Gastrocnemius medialis (tissue), 4 donors: ENCODE results near the gene OR11A1. TPM values are rescaled to one million over a fixed set of nuclear protein-coding genes. Genes with fewer than 3 reads are reported as not detected.

Experiments
- ATAC-seq, 2 donors: fragments of 150-250 bp; one replicate each; pipeline ENCODE4 v1.9.1; 2016
- DNase-seq, 2 donors: peaks; one replicate each; pipeline ENCODE4 v3.0.0-alpha.2; 2019
- H3K27ac ChIP-seq, 4 donors: fragments of 200-600 bp; sonication (generic); 1 replicate in 1 of 4; 2 replicates in 3 of 4; pipeline ENCODE4 v1.5.1; 2016 to 2018; ENCODE audit warnings: mild to moderate bottlenecking in 2 of 4, moderate library complexity in 1 of 4
- H3K27me3 ChIP-seq, 3 donors: fragments of 200-600 bp; sonication (generic) in 2 of 3; 1 replicate in 1 of 3; 2 replicates in 2 of 3; pipeline versions ENCODE4 v1.5.1 to v1.6.0; 2016 to 2019; ENCODE audit warnings: mild to moderate bottlenecking in 1 of 3, moderate library complexity in 1 of 3
- H3K36me3 ChIP-seq, 2 donors: fragments of 200-600 bp; sonication (generic) in 1 of 2; one replicate each; pipeline ENCODE4 v1.5.1; 2017 to 2018
- H3K4me1 ChIP-seq, 2 donors: fragments of 200-600 bp; sonication (generic) in 1 of 2; one replicate each; pipeline ENCODE4 v1.5.1; 2016 to 2017; ENCODE audit warnings: mild to moderate bottlenecking in 2 of 2
- H3K4me3 ChIP-seq, 4 donors: fragments of 200-600 bp; sonication (generic) in 3 of 4; 1 replicate in 1 of 4; 2 replicates in 3 of 4; pipeline ENCODE4 v1.5.1; 2016 to 2019; ENCODE audit warnings: mild to moderate bottlenecking in 2 of 4
- H3K9me3 ChIP-seq, 3 donors: fragments of 200-600 bp; sonication (generic) in 2 of 3; 1 replicate in 1 of 3; 2 replicates in 2 of 3; pipeline ENCODE4 v1.5.1; 2016 to 2019
- POLR2A ChIP-seq, 2 donors: fragments of 450-650 bp; IDR thresholded peaks; one replicate each; pipeline ENCODE4 v1.6.1; 2017; ENCODE audit warnings: antibody characterized with exemption in 2 of 2, mild to moderate bottlenecking in 2 of 2, moderate library complexity in 2 of 2
- in situ Hi-C, 4 donors: fragments of 200-750 bp; cut with MboI; loops; one replicate each; pipeline versions ENCODE4 v1.15.0 to v1.8.0; 2017; ENCODE audit warnings: low sequenced_read_pairs in 4 of 4
- intact Hi-C: fragments of 100-400 bp; cut with DNase I; formaldehyde crosslinking; loops from one replicate; pipeline ENCODE4 v1.15.1; 2023; ENCODE audit warnings: low total_unique reads
- total RNA-seq, 4 donors: library from RNA; depleted of rRNA; stranded (reverse); fragments of >200 nt; gene quantifications; one replicate each; pipeline versions ENCODE4 v1.1.0 to v1.2.3, GENCODE V29; 2016
- TF ChIP-seq, protein P1 (sequence below), 5 experiments: fragments of 450-650 bp in 3 of 5; fragments of 200-600 bp in 2 of 5; sonication (generic) in 2 of 5; IDR thresholded peaks in 4 of 5; conservative IDR thresholded peaks in 1 of 5; 1 replicate in 4 of 5; 2 replicates in 1 of 5; pipeline ENCODE4 v1.5.1; 2016 to 2019; ENCODE audit warnings: antibody characterized with exemption in 5 of 5, mild to moderate bottlenecking in 3 of 5, moderate library complexity in 3 of 5

The OR11A1 gene
- total RNA-seq, 4 donors from 2014 or later: not detected

DNA sequence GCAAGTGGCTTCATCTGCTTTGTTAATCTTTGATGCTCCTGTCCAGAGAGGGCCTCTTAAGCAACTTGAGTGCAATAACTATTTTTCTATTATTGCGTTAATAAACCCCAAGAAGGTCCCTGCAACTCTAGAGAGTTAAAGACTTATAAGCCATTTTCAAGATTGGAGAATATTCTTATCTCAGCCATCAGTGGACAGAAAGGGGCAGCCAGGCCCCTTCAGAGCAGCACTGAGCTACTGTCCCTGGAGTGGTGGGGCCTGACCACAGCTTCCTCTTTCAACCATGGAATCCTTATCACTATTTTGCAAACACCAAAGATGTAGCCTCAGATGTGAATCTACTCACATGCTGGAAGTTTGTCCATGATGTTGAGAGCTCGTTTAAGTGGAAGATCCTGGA is 33.7 kb upstream of the OR11A1 start:
- in situ Hi-C loops (no loop called here), intact Hi-C loops (no loop called here)
- no peak for DNase-seq
- Histone ChIP-seq H3K4me1 (no peaks in the 10 kb centered on the region), H3K4me3 (no peak overlapping the region), H3K36me3 (no peaks in the 10 kb centered on the region), H3K27ac (no peak overlapping the region), H3K9me3 (no peaks in the 10 kb centered on the region), H3K27me3 (no peaks in the 10 kb centered on the region)
- TF ChIP-seq POLR2A (IDR thresholded peaks at IDR 0.05): no peak
- TF ChIP-seq, protein P1, sequence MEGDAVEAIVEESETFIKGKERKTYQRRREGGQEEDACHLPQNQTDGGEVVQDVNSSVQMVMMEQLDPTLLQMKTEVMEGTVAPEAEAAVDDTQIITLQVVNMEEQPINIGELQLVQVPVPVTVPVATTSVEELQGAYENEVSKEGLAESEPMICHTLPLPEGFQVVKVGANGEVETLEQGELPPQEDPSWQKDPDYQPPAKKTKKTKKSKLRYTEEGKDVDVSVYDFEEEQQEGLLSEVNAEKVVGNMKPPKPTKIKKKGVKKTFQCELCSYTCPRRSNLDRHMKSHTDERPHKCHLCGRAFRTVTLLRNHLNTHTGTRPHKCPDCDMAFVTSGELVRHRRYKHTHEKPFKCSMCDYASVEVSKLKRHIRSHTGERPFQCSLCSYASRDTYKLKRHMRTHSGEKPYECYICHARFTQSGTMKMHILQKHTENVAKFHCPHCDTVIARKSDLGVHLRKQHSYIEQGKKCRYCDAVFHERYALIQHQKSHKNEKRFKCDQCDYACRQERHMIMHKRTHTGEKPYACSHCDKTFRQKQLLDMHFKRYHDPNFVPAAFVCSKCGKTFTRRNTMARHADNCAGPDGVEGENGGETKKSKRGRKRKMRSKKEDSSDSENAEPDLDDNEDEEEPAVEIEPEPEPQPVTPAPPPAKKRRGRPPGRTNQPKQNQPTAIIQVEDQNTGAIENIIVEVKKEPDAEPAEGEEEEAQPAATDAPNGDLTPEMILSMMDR (IDR thresholded peaks at IDR 0.05 in 4 of 5, conservative IDR thresholded peaks at IDR 0.05 in 1 of 5): no peak
- ATAC-seq: no peak

DNA sequence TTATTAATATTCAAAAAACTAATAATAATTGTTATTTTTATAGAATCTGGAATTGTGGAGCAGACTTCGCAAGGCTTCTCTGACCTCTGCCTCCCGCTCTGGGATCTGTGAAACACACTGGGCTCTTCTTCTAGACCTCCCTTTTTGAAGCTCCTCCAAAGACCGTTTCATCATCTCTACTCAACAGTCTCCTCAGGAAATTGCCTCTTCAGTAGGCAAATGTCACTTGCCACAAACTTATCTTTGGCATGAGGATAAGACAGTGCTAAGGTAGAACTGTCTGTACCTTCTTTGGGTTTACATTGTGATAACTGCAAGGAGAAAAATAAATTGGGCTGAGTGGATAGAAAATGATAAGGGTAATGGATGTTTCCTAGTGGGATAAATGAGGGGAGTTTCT is 33.2 kb upstream of the OR11A1 start:
- no peak for TF ChIP-seq POLR2A (IDR thresholded peaks at IDR 0.05)
- TF ChIP-seq, protein P1 (IDR thresholded peaks at IDR 0.05 in 4 of 5, conservative IDR thresholded peaks at IDR 0.05 in 1 of 5): no peak
- no peaks in the 10 kb centered on the region for H3K9me3 ChIP-seq
- intact Hi-C loops (no loop called here), in situ Hi-C loops (no loop called here)
- no peaks in the 10 kb centered on the region for H3K27me3 ChIP-seq
- H3K4me1 ChIP-seq: no peaks in the 10 kb centered on the region
- no peak overlapping the region for H3K4me3 ChIP-seq
- no peaks in the 10 kb centered on the region for H3K36me3 ChIP-seq
- DNase-seq (no peak), ATAC-seq (no peak)
- H3K27ac ChIP-seq: no peak overlapping the region

DNA sequence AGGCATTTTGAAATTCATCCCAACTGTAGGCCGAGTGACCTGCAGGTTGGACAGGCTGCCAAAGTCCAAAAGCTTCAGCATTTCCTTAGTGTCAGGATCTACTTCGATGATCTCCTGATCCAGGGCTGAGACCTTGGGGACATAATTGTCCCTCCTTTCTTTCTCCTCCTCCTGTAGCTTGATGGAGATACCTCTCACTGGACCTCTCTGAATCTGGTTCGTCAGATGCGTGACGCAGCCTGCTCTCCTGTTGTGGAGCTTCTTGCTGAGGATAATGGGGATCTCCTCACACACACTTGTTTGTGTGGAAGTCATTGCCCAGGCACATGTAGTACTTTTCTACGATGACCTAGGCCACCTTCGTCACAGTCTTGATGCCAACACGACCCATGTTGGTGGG is 32.4 kb upstream of the OR11A1 start:
- intact Hi-C loops (no loop called here), in situ Hi-C loops (no loop called here)
- Histone ChIP-seq H3K36me3 (no peaks in the 10 kb centered on the region), H3K9me3 (no peaks in the 10 kb centered on the region), H3K27ac (no peak overlapping the region), H3K27me3 (no peaks in the 10 kb centered on the region), H3K4me3 (no peak overlapping the region), H3K4me1 (no peaks in the 10 kb centered on the region)
- TF ChIP-seq, protein P1 (IDR thresholded peaks at IDR 0.05 in 4 of 5, conservative IDR thresholded peaks at IDR 0.05 in 1 of 5): no peak
- DNase-seq (no peak), ATAC-seq (no peak)

DNA sequence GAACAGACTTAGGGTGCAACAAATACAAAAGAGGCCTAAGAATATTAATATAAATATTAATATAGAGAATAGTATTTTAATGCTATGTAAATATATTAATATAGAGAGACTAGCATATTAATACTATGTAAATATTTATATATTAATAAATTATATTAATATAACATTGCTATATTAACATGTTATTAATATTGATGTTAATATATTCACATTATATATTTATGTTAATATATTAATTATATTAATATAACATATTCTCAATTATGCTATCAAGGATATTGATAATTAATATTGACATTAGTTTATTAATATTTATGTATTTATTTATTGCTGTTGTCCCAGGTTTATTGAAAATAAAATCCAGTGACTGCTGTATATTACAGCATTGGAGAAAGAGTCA is 32.0 kb upstream of the OR11A1 start:
- intact Hi-C loops: no loop called here
- no peak overlapping the region for H3K4me3 ChIP-seq
- ATAC-seq (no peak), DNase-seq (no peak)
- TF ChIP-seq, protein P1 (IDR thresholded peaks at IDR 0.05 in 4 of 5, conservative IDR thresholded peaks at IDR 0.05 in 1 of 5): no peak
- no peak overlapping the region for H3K27ac ChIP-seq
- H3K36me3 ChIP-seq: no peaks in the 10 kb centered on the region
- in situ Hi-C loops: no loop called here
- no peaks in the 10 kb centered on the region for H3K4me1 ChIP-seq
- no peaks in the 10 kb centered on the region for H3K9me3 ChIP-seq
- no peaks in the 10 kb centered on the region for H3K27me3 ChIP-seq

DNA sequence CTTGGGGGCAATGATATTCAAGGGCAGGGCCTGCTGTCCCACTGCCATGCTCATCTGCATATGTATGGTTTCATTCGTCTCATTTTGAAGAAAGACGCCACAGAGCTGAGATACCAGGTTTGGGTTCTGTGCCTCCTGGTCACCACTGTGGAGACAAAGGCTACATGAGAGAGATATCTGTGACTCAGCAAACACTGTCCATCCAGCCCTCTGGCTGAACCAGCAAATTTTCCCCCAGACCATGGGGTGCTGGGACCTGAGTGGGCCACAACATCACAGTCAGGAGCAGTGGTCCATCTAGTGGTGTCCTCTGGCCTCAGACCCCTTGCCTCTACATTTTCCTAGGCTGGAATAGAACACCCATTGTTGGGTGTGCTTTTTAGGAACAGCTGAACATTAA is 30.8 kb upstream of the OR11A1 start, which contains the start of gene MAS1L:
MAS1L (minus strand) TSS at position 297 of the 400 bp plus-strand sequence; CDS start at position 243, 54 bp downstream.
- ATAC-seq (no peak), DNase-seq (no peak)
- TF ChIP-seq, protein P1 (IDR thresholded peaks at IDR 0.05 in 4 of 5, conservative IDR thresholded peaks at IDR 0.05 in 1 of 5): no peak
- no peak for TF ChIP-seq POLR2A (IDR thresholded peaks at IDR 0.05)
- Histone ChIP-seq H3K4me3 (no peak within 1 kb of the TSS), H3K27ac (no peak within 1 kb of the TSS), H3K4me1 (no peaks in the 10 kb centered on the region), H3K27me3 (no peaks in the 10 kb centered on the region), H3K36me3 (no peaks in the 10 kb centered on the region), H3K9me3 (no peaks in the 10 kb centered on the region)
- in situ Hi-C loops (no loop called here), intact Hi-C loops (no loop called here)
